Daoy (cell line): ENCODE measurements around the gene INTS6. TPM values are rescaled to one million over a fixed set of nuclear protein-coding genes. Genes with fewer than 3 reads are reported as not detected.
A peak's percentile ranks its signal among the peaks of the same experiment; 100 is the strongest.

Experiments
- DNase-seq: peaks from one replicate; pipeline ENCODE4 v3.0.0-alpha.2; 2015; ENCODE audit warnings: low read depth
- total RNA-seq: library from RNA; depleted of rRNA; stranded (reverse); fragments of >200 nt; shearing (Covaris generic); gene quantifications from 2 replicates; pipeline ENCODE4 v1.2.3, GENCODE V29; 2014

Gene INTS6
- total RNA-seq, 1 experiment from 2014 or later = 19.1 TPM

DNA sequence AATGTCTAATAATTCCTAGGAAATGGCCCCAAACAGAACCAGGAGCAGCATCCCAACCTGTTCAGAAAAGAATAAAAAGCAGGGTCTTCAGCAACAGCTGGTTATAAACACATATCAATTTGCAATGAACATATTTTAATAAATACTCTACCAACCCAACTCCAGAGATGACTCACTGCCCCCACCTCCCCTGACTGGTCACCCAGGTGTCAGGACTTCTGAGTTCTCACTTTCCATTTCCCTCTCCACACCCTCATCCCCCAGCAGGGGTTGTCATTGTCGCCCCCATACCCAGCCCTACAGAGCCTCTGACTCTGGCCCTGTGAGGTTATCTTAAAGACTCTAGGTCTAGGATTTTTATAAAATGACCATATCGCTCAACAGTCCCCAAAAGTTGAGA, 106.4 kb downstream of the INTS6 start:
- DNase-seq = no peak

DNA sequence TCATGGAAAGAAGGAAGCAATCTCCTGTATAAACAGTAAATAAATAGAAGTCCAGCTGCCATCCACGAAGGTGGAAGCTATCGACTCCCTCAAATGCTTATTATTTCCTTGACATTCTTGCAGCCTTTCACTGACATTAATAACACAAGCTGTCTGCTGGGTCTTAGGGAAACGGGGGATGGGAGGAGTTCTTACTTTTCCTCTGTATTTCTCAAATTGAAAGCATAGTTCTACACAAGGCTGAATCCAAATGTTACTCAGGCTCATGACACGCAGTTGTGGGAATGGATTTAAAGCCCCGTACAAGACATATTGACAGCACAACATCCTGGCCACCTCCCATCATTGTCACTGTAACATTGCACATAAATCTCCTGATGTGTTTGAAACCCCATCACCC, 109.4 kb downstream of the INTS6 start:
- DNase-seq = no peak

DNA sequence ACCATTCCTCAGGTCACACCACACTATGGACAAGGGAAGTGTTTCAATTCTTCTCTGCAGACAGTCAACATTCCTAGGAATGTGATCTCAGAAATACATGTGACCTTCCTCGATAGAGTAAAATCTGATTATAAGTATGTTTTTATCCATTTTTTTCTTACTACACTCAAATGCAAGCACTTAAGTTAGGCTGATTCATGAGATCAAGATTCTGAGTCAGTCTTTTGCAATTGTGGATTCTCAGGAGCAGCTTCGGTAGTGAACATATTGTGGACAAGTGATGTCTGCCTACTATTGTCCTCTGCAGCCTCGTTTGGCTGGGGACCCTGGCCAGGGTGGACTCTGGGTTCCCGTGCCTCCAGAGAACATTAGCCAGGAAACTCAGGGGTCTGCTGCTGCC, 110.1 kb downstream of the INTS6 start:
- DNase-seq = no peak

DNA sequence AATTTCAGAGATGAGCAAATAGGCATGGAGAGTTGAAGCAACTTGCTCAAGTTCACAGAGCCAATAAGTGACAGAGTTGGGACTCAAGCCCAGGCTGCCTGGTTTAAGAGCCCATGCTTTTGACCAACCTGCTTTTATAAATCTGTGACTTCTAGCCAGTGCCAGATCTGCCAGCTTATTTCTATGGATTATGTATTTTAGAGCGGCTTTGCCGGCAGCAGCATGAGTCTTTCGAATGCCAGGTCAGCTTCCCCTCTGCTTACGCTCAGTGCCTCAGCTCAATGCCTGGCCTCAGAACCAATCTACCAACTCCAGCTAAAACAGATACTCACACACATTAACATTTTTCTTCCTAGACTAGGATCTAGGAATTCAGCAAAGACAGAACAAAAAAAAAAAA, 111.0 kb downstream of the INTS6 start:
- DNase-seq = no peak

DNA sequence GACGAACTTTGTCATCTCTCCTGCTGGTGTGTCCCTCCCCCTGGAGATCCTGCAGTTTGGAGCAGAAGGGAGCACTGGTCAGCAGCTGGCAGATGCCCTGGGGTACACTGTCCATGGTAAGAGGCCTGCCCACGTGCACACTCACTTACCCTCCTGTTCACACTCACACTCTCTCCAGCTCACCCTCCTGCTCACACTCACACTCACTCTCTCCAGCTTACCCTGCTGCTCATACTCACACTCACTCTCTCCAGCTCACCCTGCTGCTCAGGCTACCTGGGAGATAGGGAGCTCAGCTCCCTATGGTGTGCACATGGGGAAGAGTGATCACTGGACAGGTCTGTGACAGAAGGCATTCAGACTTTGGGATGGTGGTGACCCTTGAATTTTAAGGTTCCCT, 111.6 kb downstream of the INTS6 start:
- no peak for DNase-seq

DNA sequence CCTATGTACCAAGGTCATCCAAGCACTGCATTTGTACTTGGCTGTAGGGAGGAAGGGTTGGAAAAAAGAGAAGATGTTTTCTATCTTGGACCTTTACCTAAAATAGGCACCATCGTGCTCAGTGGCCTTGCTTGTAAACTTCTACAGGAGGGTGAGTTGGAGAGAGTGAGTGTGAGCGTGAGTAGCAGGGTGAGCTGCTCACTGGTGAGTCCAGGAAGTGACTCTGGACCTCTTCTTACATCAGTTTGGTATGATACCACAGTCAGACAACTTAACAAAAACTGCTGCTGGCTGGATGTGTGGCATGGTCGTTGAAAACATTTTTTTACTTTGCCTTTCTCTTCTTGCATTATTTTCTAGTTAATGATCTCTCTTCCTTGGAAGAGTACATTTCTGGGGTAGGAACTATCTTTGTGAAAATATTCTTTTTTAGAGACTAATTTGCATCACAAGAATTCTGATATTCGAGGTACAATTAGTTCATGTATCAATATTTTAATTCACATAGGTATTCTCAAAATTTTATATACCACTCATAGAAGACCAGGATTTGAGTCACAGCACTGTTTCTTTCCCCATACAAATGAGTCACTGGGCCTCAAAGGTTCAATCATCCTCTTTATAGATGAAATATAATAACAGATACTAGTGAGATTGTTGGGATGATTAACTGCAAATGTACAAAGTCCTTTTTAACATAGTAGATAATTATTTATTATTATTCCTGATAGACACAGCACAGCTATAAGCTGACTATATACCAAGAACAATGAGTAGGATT, 112.7 kb downstream of the INTS6 start:
- no peak for DNase-seq

DNA sequence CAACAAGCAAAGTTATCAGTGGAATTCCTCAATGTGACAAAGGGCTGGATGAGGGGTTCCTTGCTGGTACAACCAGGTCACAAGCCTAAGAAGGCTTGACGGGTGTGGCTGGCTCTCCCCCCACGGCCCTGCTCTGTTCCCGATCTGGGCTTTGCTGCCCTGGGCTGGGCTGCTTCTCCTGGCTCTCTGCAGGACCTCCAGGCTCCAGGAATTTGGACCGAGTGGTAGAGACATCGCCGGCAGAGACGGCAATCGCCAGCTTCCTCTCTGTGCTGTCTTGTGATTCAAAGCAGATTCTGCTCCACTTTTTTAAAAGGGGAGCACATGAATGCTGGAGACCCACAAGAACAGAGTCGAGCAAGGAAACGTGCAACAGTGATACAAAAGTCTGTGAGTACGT, 113.5 kb downstream of the INTS6 start, which contains the start of gene SERPINE3:
Gene SERPINE3 (plus strand): TSS at position 338 of the 400 bp plus-strand sequence. CDS start 1,401 bp downstream, outside the sequence.
- DNase-seq = no peak

DNA sequence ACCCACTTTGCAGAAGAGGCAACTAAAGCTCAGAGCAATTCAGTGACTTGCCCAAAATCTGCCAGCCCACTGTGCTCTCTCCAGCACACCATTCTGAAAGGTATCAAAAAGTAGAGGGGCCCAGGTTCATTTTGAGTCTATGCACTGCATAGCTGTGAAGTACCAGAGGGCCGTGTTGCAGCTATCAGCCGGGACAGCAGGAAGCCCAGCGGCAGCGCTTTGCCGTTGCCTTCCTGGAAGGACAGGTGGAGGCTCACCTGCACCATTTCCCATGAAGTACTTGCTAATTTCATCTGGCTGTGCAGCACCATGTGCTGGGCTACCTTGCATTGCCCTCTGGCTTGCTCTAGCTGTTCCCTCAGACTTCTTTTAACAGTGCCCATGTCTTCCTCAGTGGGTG, 116.1 kb downstream of the INTS6 start:
- DNase-seq = no peak

DNA sequence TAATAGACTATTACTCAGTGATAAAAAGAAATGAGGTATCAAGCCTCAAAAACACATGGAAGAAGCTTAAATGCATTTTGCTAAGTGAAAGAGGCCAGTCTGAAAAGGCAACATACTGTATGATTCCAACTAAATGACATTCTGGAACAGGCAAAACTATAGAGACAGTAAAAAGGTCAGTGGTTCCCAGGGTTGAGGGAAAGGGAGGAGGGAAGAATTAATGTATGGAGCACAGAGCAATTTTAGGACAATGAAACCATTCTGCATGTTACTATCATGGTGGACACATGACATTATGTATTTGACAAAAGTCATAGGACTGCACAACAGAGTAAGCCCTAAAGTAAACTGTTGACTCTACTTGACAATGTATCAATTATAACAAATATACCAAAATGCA, 119.0 kb downstream of the INTS6 start:
- DNase-seq = no peak

DNA sequence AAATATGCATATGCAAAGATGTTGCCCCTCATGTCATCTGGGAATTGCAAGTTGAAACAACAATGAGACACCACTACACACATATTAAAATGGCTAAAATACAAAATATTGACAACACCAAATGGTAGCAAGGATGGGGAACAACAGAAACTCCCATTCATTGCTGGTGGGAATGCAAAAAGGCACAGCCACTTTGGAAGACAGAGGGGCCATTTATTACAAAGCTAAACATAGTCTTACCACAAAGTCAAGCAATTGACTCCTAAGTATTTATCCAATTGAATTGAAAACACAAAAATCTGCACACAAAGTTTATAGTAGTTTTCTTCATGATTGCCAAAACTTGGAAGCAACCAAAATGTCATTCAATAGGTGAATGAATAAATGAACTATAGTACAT, 119.4 kb downstream of the INTS6 start:
- DNase-seq = no peak

DNA sequence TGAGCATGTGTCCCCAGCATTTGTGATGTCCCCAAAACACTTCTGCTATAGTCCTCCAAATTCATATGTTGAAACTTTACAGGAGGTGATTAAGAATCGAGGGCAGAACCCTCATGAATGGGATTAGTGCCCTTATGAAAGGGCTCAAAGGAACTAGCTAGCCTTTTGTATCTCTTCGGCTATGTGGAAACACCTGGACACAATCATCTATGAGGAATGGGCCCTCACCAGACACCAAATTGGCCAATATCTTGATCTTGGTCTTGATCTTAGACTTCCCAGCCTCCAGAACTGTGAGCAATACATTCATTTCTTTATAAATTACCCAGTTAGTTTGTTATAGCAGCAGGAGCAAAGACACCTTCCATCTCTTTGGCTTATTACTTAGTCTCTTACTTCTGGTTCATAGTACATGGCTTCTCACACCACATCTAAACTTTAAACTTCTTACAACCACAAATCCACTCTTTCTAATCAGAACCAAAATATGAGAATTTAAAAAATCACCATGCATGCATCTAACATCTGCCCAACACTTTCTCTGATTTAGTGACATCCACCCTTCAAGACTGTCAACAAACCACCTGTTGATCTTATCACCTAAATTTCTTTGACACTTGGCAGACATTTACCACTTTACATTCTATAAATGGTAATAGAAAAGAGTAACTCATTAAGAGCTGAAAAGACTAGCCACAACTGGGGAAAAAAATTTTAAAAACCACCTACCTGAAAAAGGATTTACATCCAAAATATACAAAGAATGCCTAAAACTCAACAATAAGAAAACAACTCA, 120.1 kb downstream of the INTS6 start:
- no peak for DNase-seq

DNA sequence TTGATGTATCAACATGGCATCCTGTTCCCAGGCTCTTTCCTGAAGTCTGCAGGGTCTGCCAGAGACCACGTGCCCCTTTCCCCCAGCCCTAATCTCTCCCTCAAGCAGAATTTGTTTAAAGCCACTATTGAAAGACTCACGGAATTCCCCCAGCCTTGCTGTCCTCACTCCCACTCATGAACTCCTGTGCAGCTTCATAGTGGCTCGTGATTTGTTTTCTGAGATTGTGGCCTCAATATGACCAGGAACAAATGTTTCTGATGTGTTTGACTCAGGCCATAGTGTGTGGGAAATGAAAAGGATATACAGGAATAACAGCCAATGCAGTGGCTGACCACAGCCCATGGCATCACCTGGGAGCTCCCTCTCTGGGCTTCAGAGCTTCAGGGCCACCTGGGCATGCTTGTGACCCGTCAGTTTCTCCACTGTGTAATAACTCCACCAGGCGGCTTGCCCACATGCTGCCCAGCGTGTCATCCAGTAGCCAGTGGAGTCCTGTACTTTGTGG, 121.4 kb downstream of the INTS6 start:
- DNase-seq = no peak

DNA sequence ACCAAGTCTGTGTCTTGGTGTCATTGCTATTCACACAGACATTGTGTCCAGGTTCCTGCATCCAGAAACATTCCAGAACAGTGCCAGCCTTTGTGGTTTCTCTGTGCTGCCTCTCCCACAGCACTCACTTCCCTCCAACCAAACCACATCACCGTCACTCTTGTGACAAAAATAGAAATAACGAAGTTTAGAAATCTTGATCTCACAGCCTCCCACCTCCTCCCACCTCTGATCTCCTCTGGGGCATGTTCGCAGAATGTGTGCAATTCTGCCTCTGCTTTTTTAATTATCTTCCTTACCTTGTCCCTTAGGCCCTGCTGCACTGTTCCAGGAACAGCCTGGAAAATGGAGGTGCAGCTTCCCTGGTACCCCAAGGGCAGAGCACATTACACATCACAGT, 122.0 kb downstream of the INTS6 start:
- peak; percentile 46 for DNase-seq

DNA sequence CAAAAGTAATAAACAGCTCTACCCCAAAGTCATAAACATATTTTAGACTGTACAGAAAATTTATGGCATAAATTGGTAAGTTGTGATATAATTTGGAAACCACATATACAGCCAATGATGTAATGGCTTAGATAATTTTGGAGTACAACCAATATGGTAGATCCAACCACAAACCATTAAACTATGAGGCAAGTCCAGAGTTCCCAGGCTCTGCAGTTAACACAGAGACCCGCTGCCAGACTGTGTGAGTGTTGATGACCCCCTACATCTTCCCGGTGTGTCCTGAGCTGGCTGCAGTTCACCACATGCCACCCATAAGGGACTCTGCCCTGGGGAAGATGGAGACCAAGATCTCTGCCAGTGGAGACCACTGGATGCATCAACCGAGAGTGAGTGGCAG, 123.2 kb downstream of the INTS6 start:
- DNase-seq = peak; percentile 12

DNA sequence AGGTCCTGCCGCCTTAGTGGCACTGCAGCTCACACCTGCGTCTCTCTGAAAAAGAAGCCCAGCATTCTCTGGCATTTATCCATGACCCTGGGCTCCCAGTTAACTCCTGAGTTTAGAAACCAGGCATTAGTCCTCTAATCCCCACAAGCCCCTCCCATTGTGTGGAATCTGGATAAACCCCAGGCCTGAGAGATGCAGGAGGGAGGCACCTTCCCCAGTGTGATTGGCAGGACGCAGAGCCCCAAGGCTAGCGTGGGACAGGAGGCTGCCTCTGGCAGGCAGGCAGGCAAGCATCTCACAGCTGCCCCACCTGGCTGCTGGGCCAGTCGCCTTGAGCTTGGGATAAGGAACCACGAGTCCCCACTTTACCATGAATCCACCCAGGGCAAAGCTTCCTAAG, 124.3 kb downstream of the INTS6 start:
- DNase-seq = no peak

DNA sequence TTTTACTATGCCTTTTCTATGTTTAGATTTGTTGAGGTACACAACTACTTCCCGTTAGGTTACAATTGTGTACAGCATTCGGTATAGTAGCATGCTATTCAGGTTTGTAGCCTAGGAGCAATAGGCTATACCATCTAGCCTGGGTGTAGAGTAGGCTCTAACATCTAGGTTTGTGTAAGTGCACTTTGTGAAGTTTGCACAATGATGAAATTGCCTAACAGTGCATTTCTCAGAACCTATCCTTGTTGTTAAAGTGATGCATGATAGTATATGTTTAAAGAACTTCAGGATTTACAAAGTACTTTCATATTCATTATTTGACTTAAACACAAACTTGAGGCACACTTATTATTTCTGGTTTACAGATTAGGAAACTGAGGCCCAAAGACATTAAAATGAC, 124.9 kb downstream of the INTS6 start:
- DNase-seq = no peak

DNA sequence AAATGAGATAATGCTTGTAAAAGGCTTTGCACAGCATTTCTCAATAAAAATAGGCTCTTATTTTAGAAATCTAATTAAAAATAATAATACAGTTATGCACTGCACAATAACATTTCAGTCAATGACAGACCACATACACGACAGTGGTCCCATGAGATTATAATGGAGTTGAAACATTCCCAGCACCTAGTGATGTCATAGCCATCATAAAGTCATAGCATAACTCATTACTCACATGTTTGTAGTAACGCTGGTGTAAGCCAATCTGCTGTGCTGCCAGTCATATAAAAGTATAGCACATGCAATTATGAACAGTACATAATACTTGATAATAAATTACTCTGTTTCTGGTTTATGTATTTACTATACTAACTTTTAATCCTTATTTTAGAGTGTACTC, 126.1 kb downstream of the INTS6 start:
- no peak for DNase-seq

DNA sequence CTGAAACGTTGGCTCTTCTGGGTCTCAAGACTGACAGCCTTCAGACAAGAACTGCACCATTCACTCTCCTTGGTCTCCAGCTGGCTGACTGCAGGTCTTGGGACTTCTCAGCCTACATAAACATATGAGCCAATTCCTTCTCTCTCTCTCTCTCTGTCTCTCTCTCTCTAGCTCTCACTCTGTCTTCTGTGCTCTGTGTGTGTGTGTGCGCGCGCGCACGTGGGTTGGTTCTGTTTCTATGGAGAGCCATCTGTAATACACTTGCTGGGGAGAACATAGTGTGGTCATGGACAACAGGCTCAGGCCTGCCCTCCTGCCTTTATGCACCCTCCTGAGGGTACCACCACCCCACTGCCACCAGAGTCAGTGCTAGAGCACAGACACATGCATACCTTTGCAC, 127.0 kb downstream of the INTS6 start:
- DNase-seq = no peak

DNA sequence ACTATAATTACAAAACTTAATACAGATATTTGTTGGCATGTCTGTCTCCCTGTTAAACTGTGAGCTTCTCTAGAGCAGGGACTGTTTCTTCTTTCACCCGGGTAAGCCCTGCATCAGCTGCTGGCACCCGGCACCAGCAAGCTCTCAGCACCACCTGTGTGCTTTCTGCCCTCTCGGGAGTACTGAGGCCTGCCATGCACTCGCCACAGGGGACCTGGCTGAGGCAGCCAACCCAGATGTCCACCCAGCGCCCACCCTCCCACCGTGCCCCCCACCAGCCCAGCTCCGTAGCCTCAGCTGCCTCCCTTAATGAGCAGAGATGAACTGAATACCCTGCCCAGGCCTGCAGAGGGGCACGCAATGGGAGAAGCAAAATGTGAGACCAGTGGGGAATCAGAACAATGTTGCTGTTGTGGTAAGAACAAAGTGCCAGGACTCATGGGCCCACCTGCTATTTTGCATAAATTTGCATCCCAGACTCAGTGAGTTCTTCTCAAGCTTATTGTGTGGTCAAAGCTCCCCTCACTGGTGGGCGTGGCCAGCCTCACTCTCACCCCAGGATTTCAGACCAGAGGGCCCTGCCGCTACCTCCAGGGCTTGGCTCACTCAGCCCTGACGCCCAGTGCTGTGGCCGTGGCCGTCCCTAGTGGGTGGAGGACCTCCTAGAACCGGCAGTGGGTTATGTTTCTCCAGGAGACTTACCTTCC, 128.0 kb downstream of the INTS6 start:
- DNase-seq = no peak

DNA sequence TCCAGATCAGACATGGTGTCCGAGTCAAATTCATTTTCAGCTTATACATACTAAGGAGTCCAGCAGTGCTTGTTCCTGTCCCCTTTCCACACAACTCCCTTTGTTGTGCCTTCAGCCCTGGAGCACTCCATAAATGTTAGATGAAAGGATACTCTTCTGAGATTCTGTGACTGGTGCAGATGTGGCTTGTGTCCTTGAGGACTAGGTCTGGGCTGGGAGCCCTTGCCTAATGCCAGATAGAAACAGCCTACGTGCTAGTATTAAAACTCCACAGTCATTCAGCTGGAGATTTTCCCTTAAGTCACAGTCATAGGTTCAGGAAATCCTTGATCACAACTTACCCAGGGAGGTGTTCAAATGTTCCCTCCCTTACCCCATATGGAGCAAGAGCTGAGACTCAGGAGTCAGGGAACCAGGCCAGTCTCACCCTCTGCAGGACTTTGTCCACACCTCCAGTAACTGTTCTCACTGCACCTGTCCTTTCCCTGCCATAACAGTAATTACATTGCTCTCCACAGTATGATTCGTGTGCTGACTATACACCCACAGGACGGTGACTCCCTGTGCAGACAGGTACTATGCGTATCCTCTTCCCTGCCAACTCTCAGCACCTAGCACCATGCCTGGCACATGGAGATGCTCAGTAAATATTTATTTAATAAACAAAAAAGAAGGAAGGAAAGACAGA, 128.9 kb downstream of the INTS6 start:
- DNase-seq = no peak

DNA sequence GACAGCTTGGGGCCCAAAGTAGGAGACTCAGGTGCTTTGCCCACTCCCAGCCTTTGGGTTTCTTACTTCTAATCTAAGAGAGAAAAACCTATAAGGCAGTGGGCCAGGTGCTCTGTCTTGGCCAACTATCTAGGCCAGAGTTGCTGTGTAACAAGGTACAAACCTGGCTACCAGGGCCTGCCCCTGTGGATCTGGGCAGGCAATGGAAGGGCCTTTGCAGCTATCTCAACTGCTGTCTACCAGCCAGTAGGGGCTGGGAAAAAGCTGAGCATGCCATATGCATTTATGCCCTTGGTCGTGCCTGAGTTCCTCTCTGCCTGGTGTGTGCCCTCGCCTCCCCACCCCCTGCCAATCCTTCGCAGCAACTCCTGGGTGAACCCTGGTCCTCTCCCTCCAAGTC, 130.0 kb downstream of the INTS6 start:
- no peak for DNase-seq

DNA sequence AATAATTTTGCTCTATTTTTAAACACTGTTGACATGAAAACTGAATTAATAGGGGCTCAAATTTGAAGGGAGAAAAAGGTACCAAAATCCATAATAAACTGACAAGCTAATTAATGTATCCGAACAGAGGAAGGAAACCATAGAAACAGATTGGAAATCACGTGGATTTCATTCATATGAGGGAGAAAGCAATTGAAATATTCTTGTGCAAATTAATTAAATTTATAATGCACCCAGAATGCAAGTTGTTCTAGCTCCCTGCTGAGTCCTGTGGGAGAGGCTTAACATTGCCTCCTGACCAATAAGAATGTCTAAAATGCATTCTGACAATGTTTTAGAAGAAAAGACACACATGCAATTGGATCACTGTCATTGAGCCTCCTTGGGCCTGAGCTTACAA, 131.0 kb downstream of the INTS6 start:
- no peak for DNase-seq
